T-helper 1 cell (primary cell): Measurements from ENCODE around the gene SLC8A3.
A peak's percentile ranks its signal among the peaks of the same experiment; 100 is the strongest.

Experiments used
- DNase-seq, 5 donors: peaks; one replicate each; pipeline ENCODE4 v3.0.0-alpha.2; 2012 to 2020

Gene SLC8A3

GRCh38 chr14:70114621-70115156, 74.1 kb downstream of the SLC8A3 start:
- DNase-seq, result no peak

- DNase-seq, result no peak
These were observed 75.5 kb downstream of the SLC8A3 start for GRCh38 chr14:70113211-70113610.

GRCh38 chr14:70108419-70108818, 80.3 kb downstream of the SLC8A3 start:
- DNase-seq, result no peak

- DNase-seq, result no peak
These were observed 81.4 kb downstream of the SLC8A3 start for GRCh38 chr14:70107309-70107708.

GRCh38 chr14:70100071-70100470, 88.7 kb downstream of the SLC8A3 start:
- no peak for DNase-seq

- DNase-seq, result no peak
These were observed 90.4 kb downstream of the SLC8A3 start for GRCh38 chr14:70098250-70098809.

- no peak for DNase-seq
These were observed 91.0 kb downstream of the SLC8A3 start for GRCh38 chr14:70097576-70098249.

- DNase-seq, result no peak
These were observed 91.9 kb downstream of the SLC8A3 start for GRCh38 chr14:70096866-70097265.

- no peak for DNase-seq
These were observed 94.1 kb downstream of the SLC8A3 start for GRCh38 chr14:70094631-70095030.

- no peak for DNase-seq
These were observed 94.6 kb downstream of the SLC8A3 start for GRCh38 chr14:70094106-70094505.

- DNase-seq, result no peak
These were observed 95.6 kb downstream of the SLC8A3 start for GRCh38 chr14:70093156-70093555.

GRCh38 chr14:70087380-70087697, 101.4 kb downstream of the SLC8A3 start:
- no peak for DNase-seq

- peak in 1 of 5 donors; percentile 8 for DNase-seq
These were observed 101.9 kb downstream of the SLC8A3 start for GRCh38 chr14:70086685-70087379.

- no peak for DNase-seq
These were observed 104.5 kb downstream of the SLC8A3 start for GRCh38 chr14:70084226-70084625.

GRCh38 chr14:70082394-70082793, 106.4 kb downstream of the SLC8A3 start:
- DNase-seq, result no peak

GRCh38 chr14:70080076-70080475, 108.7 kb downstream of the SLC8A3 start:
- no peak for DNase-seq

GRCh38 chr14:70078329-70078728, 110.4 kb downstream of the SLC8A3 start:
- DNase-seq, result no peak

GRCh38 chr14:70077720-70078119, 111.0 kb downstream of the SLC8A3 start:
- no peak for DNase-seq

GRCh38 chr14:70077005-70077404, 111.7 kb downstream of the SLC8A3 start:
- no peak for DNase-seq

GRCh38 chr14:70073924-70074566, 114.7 kb downstream of the SLC8A3 start:
- DNase-seq, result peak in 3 of 5 donors; percentile 2 to 46 (median 11)

- no peak for DNase-seq
These were observed 119.6 kb downstream of the SLC8A3 start for GRCh38 chr14:70069186-70069585.

GRCh38 chr14:70067810-70068209, 120.9 kb downstream of the SLC8A3 start:
- no peak for DNase-seq

GRCh38 chr14:70064136-70064865, 124.5 kb downstream of the SLC8A3 start:
- DNase-seq, result no peak
